ENCODE measurements around the gene CRYBG3.

Gene CRYBG3

DNA sequence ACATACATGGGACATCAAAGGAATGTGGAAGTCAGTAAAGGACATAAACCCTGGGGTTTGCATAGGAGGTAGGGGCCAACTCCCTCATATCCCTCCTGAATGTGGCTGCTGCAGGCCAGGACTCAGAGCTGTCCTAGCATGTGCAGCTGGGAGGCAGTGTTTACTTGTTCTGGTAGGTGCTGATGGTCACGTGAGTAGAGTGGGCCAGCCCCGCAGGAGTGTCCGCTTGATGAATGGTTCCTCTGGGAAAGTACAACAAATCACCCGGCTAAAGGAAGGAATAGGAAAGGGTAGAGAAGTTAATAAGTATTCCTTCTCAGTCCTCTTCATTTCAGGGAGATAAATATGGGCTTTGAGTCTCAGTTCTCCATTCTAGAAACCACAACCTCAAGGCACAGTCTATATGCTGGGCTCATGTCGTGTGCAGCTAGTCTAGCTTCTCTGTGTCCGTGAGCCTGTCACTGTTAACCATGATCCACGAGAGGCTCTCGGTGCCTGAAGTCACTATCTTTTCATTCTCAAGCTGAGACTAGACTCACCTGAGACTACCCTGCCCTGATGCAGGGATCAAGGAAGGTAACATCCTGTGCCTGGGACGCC lies 132.5 kb downstream of the CRYBG3 start:
- H3K27ac ChIP-seq: no peak overlapping the region
- no peak for TF ChIP-seq ZFX (IDR thresholded peaks at IDR 0.05; ENCODE audit: borderline replicate concordance)
- TF ChIP-seq, protein P1, sequence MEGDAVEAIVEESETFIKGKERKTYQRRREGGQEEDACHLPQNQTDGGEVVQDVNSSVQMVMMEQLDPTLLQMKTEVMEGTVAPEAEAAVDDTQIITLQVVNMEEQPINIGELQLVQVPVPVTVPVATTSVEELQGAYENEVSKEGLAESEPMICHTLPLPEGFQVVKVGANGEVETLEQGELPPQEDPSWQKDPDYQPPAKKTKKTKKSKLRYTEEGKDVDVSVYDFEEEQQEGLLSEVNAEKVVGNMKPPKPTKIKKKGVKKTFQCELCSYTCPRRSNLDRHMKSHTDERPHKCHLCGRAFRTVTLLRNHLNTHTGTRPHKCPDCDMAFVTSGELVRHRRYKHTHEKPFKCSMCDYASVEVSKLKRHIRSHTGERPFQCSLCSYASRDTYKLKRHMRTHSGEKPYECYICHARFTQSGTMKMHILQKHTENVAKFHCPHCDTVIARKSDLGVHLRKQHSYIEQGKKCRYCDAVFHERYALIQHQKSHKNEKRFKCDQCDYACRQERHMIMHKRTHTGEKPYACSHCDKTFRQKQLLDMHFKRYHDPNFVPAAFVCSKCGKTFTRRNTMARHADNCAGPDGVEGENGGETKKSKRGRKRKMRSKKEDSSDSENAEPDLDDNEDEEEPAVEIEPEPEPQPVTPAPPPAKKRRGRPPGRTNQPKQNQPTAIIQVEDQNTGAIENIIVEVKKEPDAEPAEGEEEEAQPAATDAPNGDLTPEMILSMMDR (IDR thresholded peaks at IDR 0.05): no peak

DNA sequence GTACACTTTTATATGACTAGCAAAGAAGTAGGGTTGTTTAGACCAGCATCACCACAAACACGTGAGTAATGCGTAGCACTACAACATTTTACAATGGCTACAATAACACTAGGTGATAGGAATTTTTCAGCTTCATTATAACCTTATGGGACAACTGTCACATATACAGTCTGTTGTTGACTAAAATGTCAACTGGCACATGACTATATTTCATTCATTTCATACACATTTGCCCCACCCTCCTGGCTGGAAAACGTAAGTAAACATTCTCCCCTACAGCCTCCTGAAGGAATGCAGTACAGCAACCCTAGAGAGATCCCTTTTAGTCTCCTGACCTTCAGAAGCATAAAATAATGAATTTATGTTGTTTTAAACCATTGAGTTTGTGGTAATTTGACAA lies 134.2 kb downstream of the CRYBG3 start:
- H3K27ac ChIP-seq: no peak overlapping the region
- TF ChIP-seq, protein P1 (IDR thresholded peaks at IDR 0.05): no peak

DNA sequence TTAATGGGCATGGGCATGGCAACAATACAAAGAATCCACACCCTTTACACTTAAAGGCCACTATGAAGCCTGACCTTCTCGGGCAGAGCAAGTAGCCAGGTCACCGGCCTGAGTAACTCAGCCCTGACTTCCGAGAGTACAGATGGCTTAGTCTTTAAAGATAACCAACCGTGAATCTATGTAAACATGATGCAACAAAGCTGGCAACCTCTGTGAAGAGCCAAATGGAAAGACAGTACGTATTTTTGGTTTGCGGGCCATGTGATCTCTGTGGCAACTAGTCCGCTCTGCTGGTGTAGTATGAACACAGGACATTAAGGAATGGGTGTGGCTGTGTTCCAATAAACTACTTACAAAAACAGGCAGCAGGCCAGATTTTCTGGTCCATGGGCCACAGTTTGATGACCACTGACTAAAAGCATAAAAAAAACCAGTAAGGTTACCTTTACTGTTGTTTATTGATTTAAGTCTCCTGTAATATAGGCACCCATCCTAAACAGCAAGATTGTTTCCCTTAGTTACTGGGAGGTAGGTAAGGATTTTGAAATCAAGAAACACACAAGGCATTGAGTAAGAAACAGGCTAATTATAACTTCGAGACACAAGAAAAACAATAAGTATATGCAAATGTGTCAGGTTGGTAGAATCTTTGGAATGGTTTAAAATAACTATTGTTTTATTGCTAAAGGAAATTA lies 136.0 kb downstream of the CRYBG3 start:
- no peak for TF ChIP-seq ZFX (IDR thresholded peaks at IDR 0.05; ENCODE audit: borderline replicate concordance)
- TF ChIP-seq, protein P1 (IDR thresholded peaks at IDR 0.05): no peak
- no peak overlapping the region for H3K27ac ChIP-seq

DNA sequence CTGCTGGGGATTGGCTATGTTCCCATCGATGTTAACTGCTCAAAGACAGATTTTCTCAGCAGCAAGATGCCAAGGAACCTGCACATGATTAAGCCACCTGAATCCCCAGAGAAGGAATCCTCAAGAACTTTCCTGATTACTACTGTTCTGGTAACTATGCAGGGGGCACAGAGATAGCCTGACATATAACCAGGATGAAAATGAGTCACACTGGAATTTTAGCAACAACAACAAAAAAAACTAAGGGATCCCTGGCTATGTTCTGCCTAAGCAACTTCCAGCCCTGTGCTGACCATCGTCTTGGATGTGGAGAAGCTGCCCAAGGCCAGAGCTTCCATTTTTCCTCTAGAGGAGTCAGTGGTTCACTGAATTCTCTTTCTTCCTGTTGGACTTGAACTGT lies 136.6 kb downstream of the CRYBG3 start:
- H3K27ac ChIP-seq: no peak overlapping the region
- TF ChIP-seq, protein P1 (IDR thresholded peaks at IDR 0.05): no peak
- no peak for TF ChIP-seq ZFX (IDR thresholded peaks at IDR 0.05; ENCODE audit: borderline replicate concordance)

DNA sequence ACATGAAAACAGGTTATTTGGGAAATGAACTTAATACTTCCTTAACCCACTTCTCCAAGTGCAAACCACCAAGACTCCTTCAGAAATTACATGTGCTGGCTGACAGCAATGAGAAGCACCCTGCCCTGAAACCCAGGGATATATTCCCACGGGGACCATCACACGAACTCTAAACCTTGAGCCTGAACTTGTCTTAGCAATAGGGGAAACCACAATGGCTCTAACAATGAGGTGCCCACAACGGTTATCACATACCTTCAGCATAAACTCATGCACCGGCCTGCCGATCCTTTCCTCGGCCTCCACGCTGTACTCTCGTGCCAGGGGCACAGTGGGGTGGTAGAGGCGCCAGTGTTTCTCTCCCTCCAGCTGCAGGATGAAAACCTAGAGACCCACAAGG lies 137.0 kb downstream of the CRYBG3 start:
- TF ChIP-seq ZFX (IDR thresholded peaks at IDR 0.05; ENCODE audit: borderline replicate concordance): no peak
- TF ChIP-seq, protein P1 (IDR thresholded peaks at IDR 0.05): no peak
- H3K27ac ChIP-seq: no peak overlapping the region

DNA sequence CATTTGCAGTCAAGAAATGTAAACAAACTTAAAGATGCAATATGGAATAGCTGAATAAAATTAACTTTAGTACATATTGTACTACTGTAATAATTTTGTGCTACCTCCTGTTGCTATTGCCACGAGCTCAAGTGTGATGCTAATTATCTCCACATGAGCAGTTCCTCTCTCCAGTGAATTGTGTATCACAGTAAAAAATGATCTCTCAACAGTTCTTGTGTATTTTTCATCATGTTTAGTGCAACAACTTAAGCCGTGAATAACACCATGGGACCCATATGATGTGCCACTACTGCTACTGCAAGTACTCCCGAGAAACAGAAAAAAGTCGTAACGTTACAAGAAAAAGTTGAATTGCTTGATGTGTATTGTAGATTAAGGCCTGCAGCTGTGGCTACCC lies 138.1 kb downstream of the CRYBG3 start:
- TF ChIP-seq, protein P1 (IDR thresholded peaks at IDR 0.05): no peak
- TF ChIP-seq ZFX (IDR thresholded peaks at IDR 0.05; ENCODE audit: borderline replicate concordance): no peak
- no peak overlapping the region for H3K27ac ChIP-seq

DNA sequence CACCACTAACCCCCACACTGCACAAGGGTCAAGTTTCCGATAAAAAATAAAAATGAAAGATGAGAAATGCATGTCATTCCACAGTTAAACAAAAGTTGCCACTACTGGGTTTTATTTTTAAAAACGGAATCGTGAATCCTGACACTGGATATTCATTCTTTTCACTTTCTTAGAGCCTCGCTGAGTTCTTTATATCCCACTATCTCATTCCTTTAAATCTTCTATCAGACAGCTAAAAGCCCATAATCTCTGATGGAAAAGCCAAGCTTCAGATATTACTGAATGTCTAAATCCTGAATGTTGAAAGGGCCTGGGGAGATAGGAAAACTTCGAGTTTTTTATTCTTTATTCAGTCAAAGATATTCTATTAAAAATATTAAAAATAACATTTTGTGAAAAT lies 138.7 kb downstream of the CRYBG3 start:
- TF ChIP-seq ZFX (IDR thresholded peaks at IDR 0.05; ENCODE audit: borderline replicate concordance): no peak
- TF ChIP-seq, protein P1 (IDR thresholded peaks at IDR 0.05): no peak
- no peak overlapping the region for H3K27ac ChIP-seq
